Cardiac muscle cell (in vitro differentiated cells and primary cell): ENCODE data around the gene FSTL4. TPM values are rescaled to one million over a fixed set of nuclear protein-coding genes. Genes with fewer than 3 reads are reported as not detected.
"Not testable (repeated sequence)": the region's sequence is repeated elsewhere in the genome, so short reads cannot be mapped to it uniquely, and the experiment has no call there.

Source experiments
- DNase-seq, 2 donors: peaks; one replicate each; pipeline versions ENCODE4 v3.0.0 to v3.0.0-alpha.2; 2010 to 2017; ENCODE audit warnings: low read depth in 1 of 2, low spot score in 1 of 2
- H3K27ac ChIP-seq: fragments of 200-600 bp; sonication (generic); 2 replicates; pipeline ENCODE4 v1.5.1; 2016
- H3K27me3 ChIP-seq: fragments of 200-600 bp; sonication (generic); 2 replicates; pipeline ENCODE4 v1.6.0; 2016; ENCODE audit warnings: control low read depth
- H3K36me3 ChIP-seq: fragments of 200-600 bp; sonication (generic); 2 replicates; pipeline ENCODE4 v1.5.1; 2016; ENCODE audit warnings: control low read depth
- H3K4me1 ChIP-seq: fragments of 200-600 bp; sonication (generic); 2 replicates; pipeline ENCODE4 v1.8.1; 2017; ENCODE audit warnings: low read depth, mild to moderate bottlenecking, mixed run types
- H3K4me3 ChIP-seq: fragments of 200-600 bp; sonication (generic); 2 replicates; pipeline ENCODE4 v1.5.1; 2016; ENCODE audit warnings: mild to moderate bottlenecking
- H3K9me3 ChIP-seq: fragments of 200-600 bp; sonication (generic); 2 replicates; pipeline ENCODE4 v1.5.1; 2017; ENCODE audit warnings: low read depth, mild to moderate bottlenecking, control low read depth
- polyA plus RNA-seq: library from polyadenylated mRNA; unstranded; fragments of >200 nt; fragmentation: Nextera tagmentation; extraction: Ambion mirVana; gene quantifications from 2 replicates; pipeline ENCODE4 v1.2.1, GENCODE V29; 2016
- total RNA-seq: library from RNA; depleted of rRNA; stranded (reverse); fragments of >200 nt; gene quantifications from 2 replicates; pipeline ENCODE4 v1.2.3, GENCODE V29; 2016
- TF ChIP-seq, protein P1 (sequence below): IDR thresholded peaks from 2 replicates; pipeline ENCODE4 v1.5.1; 2012; ENCODE audit warnings: low read depth, mild to moderate bottlenecking, low read length

The FSTL4 gene
- total and polyA plus RNA-seq, 2 experiments from 2014 or later: 0.06 TPM; not detected in 1

DNA sequence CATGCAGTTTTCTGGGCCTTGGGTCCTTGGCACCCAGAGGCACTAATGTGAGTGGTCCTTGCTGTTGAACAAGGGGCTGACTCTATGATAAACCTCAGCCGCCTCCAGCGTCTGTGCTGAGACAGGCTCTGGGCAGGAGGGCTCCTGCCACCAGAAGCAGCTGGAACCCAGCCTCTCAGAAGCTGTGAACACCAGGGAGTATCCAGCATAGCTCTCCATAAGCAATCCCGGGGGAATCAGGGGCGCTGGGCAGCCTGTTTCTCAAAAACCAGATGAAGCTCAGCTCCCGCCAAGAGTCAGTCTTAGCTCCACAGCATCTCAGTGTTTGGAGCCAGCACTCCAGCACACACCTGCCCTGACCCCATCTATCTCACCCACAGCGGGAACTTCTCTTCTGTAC lies 390.3 kb downstream of the FSTL4 start:
- no peak for DNase-seq
- Histone ChIP-seq H3K4me1 (peaks cover 6% of the 10 kb centered on the region), H3K36me3 (no peaks in the 10 kb centered on the region), H3K4me3 (no peak overlapping the region), H3K9me3 (no peaks in the 10 kb centered on the region), H3K27ac (no peak overlapping the region), H3K27me3 (no peaks in the 10 kb centered on the region)
- TF ChIP-seq, protein P1, sequence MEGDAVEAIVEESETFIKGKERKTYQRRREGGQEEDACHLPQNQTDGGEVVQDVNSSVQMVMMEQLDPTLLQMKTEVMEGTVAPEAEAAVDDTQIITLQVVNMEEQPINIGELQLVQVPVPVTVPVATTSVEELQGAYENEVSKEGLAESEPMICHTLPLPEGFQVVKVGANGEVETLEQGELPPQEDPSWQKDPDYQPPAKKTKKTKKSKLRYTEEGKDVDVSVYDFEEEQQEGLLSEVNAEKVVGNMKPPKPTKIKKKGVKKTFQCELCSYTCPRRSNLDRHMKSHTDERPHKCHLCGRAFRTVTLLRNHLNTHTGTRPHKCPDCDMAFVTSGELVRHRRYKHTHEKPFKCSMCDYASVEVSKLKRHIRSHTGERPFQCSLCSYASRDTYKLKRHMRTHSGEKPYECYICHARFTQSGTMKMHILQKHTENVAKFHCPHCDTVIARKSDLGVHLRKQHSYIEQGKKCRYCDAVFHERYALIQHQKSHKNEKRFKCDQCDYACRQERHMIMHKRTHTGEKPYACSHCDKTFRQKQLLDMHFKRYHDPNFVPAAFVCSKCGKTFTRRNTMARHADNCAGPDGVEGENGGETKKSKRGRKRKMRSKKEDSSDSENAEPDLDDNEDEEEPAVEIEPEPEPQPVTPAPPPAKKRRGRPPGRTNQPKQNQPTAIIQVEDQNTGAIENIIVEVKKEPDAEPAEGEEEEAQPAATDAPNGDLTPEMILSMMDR: no peak

DNA sequence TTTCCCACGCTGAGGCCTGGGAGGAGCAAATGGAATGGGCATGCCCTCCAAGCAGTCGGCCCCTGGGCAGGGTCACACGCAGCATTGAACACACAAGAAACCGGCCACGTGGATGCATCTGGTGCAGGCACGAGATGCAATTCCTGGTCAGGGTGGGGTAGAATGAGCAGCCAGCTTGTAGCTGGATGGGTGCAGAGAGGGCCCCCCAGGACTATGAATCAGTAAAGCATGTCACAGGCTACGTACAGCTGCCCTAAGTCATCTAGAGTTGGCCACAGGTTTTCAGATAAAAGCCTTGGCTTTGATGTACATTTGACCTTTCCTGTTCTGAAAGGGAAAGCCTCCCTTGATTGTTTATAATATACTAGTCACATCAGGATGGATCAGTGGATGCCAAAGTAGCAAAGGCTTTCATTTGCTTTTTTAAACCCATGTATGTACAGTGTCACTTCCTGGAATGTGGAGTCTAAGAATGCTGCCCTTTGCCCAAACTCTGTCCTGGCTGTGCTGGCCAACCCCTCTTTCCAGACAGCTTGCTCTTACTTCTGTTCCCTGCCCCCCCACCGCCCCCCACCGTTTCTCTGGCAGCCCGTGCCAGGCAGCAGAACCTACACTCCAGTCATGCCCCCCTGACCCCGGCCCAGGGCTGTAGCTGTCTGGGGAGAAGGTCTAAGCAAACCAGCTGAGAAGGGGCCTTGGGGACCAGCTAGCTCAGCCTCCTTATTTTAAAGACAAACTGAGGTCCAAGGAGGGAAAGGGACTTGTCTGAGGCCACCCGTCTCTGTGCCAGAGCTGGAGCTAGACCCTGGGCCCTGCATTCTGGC lies 391.3 kb downstream of the FSTL4 start:
- H3K27me3 ChIP-seq: no peaks in the 10 kb centered on the region
- no peak overlapping the region for H3K4me3 ChIP-seq
- peak in 1 of 2 donors; percentile 35 for DNase-seq
- H3K9me3 ChIP-seq: no peaks in the 10 kb centered on the region
- TF ChIP-seq, protein P1: no peak
- peaks cover 6% of the 10 kb centered on the region for H3K4me1 ChIP-seq
- no peak overlapping the region for H3K27ac ChIP-seq
- H3K36me3 ChIP-seq: no peaks in the 10 kb centered on the region

DNA sequence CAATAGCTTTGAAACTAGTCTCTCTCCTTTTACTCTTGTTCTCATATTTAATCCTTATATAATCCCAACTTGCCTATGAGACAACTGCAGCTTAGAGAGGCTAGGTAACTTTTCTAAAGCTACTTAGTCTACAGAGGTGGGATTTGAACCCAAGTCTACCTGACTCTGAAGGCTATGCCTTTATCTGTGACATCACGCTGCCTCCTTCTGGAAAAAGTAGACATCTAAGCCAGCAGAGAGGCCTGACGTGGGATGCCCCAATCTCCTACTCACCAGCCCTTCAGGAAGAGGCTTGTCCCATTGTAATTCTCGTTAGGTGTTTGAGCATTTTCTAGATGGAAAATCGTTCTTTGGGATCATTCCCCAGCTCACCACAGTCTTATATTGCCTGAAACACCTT lies 393.0 kb downstream of the FSTL4 start:
- Histone ChIP-seq H3K4me3 (no peak overlapping the region), H3K36me3 (no peaks in the 10 kb centered on the region), H3K27me3 (no peaks in the 10 kb centered on the region), H3K4me1 (peaks cover 6% of the 10 kb centered on the region), H3K27ac (no peak overlapping the region), H3K9me3 (no peaks in the 10 kb centered on the region)
- no peak for DNase-seq
- TF ChIP-seq, protein P1: no peak

DNA sequence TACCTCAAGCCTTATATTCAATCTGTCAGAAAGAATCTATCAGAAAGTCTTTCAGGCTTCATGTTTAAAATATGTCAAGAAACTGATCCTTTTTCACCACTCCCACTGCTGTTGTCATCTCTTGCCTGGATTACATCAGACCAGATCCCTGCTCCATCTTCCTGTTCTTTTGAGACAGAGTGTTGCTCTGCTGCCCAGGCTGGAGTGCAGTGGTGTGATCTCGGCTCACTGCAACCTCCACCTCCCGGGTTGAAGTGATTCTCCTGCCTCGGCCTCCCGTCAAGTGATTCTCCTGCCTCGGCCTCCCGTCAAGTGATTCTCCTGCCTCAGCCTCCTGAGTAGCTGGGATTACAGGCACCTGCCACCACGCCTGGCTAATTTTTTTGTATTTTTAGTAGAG lies 396.2 kb downstream of the FSTL4 start:
- not testable (repeated sequence) for H3K9me3 ChIP-seq, H3K27ac ChIP-seq, DNase-seq, H3K4me3 ChIP-seq, H3K27me3 ChIP-seq, H3K36me3 ChIP-seq, H3K4me1 ChIP-seq

DNA sequence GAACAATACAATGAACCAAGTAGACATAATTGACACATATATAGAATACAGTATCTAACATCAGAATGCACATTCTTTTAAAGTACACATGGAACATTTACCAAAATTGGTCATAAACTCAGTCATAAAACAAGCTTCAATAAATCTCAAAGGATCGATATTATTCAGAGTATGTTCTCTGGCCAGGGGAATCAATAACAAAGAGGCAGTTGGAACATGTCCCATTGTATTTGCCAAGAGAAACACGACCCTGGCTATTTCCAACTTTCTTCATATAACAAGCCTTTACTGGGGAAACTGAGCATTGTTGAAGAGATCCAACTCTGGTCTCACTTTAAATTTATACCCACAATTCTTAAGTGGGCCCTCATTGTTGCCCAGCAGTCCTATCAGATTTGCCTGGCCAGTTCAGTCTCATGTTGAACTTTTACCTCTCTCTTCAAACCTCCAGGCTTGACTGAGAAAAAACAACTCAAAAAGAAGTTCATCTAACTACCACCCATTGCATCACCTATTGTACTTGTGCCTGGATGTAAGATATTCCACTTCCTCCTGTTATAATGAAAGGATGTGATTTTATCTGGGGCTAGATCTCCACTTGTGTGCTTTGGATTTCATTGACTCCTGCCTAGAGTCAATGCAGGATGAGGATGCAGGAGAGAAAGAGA lies 398.1 kb downstream of the FSTL4 start:
- Histone ChIP-seq H3K36me3 (no peaks in the 10 kb centered on the region), H3K9me3 (no peaks in the 10 kb centered on the region), H3K27ac (no peak overlapping the region), H3K27me3 (peaks cover 5% of the 10 kb centered on the region), H3K4me1 (no peaks in the 10 kb centered on the region), H3K4me3 (no peak overlapping the region)
- TF ChIP-seq, protein P1: no peak
- peak in 1 of 2 donors; percentile 12 for DNase-seq

DNA sequence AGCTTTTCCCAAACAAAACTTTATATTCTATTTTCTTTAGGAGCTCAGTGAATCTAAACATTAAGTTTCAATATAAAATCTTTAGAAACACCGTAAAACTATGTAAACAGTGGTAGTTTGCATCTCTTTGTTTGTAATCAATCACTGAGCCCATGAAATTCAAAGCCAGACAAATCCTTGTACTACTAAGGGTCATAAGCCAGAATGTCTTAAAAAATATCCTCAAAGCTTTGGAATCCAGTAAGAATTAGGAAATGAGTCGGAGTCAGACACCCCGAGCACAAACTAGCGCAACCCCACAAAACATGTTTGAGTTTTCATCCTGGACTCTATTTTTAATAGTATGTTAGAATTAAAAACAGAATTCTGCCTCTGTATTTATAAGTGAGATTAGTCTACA lies 406.7 kb downstream of the FSTL4 start:
- TF ChIP-seq, protein P1: no peak
- Histone ChIP-seq H3K9me3 (no peaks in the 10 kb centered on the region), H3K4me1 (no peaks in the 10 kb centered on the region), H3K4me3 (no peak overlapping the region), H3K36me3 (no peaks in the 10 kb centered on the region), H3K27me3 (no peaks in the 10 kb centered on the region), H3K27ac (no peak overlapping the region)
- no peak for DNase-seq
